ENCODE measurements around the gene TRPC5OS. TPM values are rescaled to one million over a fixed set of nuclear protein-coding genes. Genes with fewer than 3 reads are reported as not detected.

Gene TRPC5OS
- total RNA-seq, result not detected
- polyA plus RNA-seq (ENCODE audit: insufficient read length in 6 of 6), result not detected
- long read RNA-seq, donor 1, result 0 reads
- long read RNA-seq, donor 2, result 0 reads
- long read RNA-seq, donor 3, result 0 reads
- long read RNA-seq, donor 4, result 0 reads
- long read RNA-seq, donor 5, result 0 reads
- long read RNA-seq, donor 6, result 0 reads
- long read RNA-seq, donor 7, result 0 reads
- long read RNA-seq, donor 8, result 0 reads
- long read RNA-seq, donor 9, result 0 reads
- long read RNA-seq, donor 10, result 0 reads
- long read RNA-seq, donor 11, result 0 reads
- long read RNA-seq, donor 12, result 0 reads

DNA sequence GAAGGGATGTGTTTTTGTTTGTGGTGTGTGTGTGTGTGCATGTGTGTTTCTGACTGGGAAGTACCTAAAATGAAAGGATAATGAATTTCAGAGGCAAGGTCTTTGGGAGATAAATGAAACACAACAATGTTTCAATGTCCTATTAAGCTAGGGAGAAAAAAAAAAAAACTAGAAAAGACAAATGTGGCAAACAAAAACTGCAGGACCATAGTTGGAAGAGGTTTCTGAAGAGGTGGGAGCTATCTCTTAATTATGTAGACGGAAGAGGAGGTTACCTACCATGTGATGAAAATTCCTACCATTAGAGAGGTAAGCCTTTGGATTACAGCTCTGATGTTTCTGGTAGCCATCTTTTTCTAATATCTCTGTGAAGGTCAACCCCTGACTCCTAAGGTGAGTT lies at the start of gene TRPC5OS:
Gene TRPC5OS (plus strand): TSS at position 301 of the 400 bp plus-strand sequence. CDS start 25,669 bp downstream, outside the sequence.
- H3K9me3 ChIP-seq, result no peaks in the 10 kb centered on the region
- intact Hi-C loops (cut with DNase I), result no loop called here
- peaks cover 0 to 16% of the 10 kb centered on the region in 2 donors for H3K27me3 ChIP-seq
- no peak for DNase-seq
- TF ChIP-seq, protein P1, sequence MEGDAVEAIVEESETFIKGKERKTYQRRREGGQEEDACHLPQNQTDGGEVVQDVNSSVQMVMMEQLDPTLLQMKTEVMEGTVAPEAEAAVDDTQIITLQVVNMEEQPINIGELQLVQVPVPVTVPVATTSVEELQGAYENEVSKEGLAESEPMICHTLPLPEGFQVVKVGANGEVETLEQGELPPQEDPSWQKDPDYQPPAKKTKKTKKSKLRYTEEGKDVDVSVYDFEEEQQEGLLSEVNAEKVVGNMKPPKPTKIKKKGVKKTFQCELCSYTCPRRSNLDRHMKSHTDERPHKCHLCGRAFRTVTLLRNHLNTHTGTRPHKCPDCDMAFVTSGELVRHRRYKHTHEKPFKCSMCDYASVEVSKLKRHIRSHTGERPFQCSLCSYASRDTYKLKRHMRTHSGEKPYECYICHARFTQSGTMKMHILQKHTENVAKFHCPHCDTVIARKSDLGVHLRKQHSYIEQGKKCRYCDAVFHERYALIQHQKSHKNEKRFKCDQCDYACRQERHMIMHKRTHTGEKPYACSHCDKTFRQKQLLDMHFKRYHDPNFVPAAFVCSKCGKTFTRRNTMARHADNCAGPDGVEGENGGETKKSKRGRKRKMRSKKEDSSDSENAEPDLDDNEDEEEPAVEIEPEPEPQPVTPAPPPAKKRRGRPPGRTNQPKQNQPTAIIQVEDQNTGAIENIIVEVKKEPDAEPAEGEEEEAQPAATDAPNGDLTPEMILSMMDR (IDR thresholded peaks at IDR 0.05), result no peak
- H3K27ac ChIP-seq, result no peak within 1 kb of the TSS
- no peak within 1 kb of the TSS for H3K4me3 ChIP-seq
- no peak for ATAC-seq
- H3K36me3 ChIP-seq, result no peaks in the 10 kb centered on the region
- H3K4me1 ChIP-seq, result no peaks in the 10 kb centered on the region

DNA sequence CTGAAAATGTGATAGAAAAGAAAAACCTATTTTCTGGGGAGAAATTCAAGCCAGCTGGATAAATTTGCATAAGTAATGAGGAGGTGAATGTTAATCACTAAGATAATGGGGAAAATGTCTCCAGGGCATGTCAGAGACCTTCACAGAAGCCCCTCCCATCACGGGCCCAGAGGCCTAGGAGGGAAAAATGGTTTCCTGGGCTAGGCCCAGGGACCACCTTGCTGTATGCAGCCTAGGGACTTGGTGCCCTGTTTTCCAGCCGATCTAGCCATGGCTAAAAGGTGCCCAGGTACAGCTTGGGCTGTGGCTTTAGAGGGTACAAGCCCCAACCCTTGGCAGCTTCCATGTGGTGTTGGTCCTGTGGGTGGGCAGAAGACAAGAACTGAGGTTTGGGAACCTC lies 46.6 kb upstream of the TRPC5OS start:
- intact Hi-C loops (cut with DNase I), result no loop called here
- DNase-seq (no peak), ATAC-seq (no peak)
- H3K27me3 ChIP-seq, result no peaks in the 10 kb centered on the region
- H3K36me3 ChIP-seq, result no peaks in the 10 kb centered on the region
- no peak overlapping the region for H3K4me3 ChIP-seq
- no peaks in the 10 kb centered on the region for H3K9me3 ChIP-seq
- H3K4me1 ChIP-seq, result no peaks in the 10 kb centered on the region
- TF ChIP-seq, protein P1 (IDR thresholded peaks at IDR 0.05), result no peak
- H3K27ac ChIP-seq, result no peak overlapping the region

DNA sequence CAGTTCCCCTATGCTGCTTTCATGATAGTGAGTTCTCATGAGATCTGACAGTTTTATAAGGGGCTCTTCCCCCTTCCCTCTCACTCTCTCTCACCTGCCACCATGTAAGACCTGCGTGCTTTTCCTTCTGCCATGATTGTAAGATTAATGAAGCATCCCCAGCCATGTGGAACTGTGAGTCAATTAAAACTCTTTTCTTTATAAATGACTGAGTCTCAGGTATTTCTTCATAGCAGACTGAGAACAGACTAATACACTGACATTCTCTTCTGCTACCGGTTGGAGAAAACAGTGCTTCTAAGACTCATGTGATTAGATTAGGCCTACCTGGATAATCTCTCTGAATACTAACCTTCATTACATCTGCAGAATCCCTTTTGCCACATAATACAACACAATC lies 45.4 kb upstream of the TRPC5OS start:
- Histone ChIP-seq H3K27ac (no peak overlapping the region), H3K4me1 (no peaks in the 10 kb centered on the region), H3K4me3 (no peak overlapping the region), H3K9me3 (no peaks in the 10 kb centered on the region), H3K27me3 (peaks cover 0 to 5% of the 10 kb centered on the region in 2 donors), H3K36me3 (no peaks in the 10 kb centered on the region)
- ATAC-seq (no peak), DNase-seq (no peak)
- TF ChIP-seq, protein P1 (IDR thresholded peaks at IDR 0.05), result no peak
- intact Hi-C loops (cut with DNase I), result no loop called here

DNA sequence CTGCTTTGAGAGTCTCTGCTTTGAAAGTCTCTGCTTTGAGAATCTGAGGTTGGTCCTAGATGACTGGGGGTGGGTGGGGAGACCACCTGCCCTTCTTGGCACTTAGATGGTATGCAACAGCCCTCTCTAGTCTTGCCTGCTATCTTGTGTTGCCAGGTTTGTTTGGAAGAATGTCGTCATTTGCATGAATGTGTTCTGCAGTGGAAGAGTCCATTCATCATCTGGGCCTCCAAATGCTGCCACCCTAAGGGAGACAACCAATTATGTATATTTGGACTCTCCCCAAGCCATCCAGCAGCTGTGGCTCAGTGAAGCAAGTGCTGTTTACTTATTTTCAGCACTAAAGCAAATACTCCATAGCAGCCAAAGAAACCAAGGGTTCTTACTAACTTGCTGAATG lies 44.6 kb upstream of the TRPC5OS start:
- H3K4me3 ChIP-seq, result no peak overlapping the region
- H3K4me1 ChIP-seq, result no peaks in the 10 kb centered on the region
- intact Hi-C loops (cut with DNase I), result no loop called here
- no peaks in the 10 kb centered on the region for H3K9me3 ChIP-seq
- DNase-seq (no peak), ATAC-seq (no peak)
- no peak overlapping the region for H3K27ac ChIP-seq
- H3K27me3 ChIP-seq, result peaks cover 0 to 5% of the 10 kb centered on the region in 2 donors
- TF ChIP-seq, protein P1 (IDR thresholded peaks at IDR 0.05), result no peak
- H3K36me3 ChIP-seq, result no peaks in the 10 kb centered on the region

DNA sequence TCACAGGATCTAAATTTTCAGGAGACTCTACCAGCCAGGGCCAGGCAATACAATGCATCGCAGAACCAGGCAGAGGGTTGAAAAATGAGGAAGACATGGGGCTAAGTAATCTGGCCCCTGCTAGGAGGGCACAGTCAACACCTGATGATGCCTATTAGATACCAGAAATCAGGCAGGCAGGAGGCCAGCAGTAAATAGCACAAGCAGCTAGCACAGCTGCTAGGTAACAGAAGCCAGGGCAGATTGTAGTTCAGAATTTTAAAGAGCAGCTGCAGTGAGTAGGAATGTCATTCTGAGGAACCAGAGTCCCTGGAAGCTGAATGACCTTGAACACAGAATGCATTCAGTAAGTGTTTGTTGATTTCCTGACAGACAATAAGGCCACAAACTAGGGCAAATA lies 38.8 kb upstream of the TRPC5OS start:
- ATAC-seq, result no peak
- no peak for DNase-seq
- Histone ChIP-seq H3K4me1 (no peaks in the 10 kb centered on the region), H3K27ac (no peak overlapping the region), H3K27me3 (peaks cover 0 to 9% of the 10 kb centered on the region in 2 donors), H3K36me3 (no peaks in the 10 kb centered on the region), H3K4me3 (no peak overlapping the region), H3K9me3 (no peaks in the 10 kb centered on the region)
- intact Hi-C loops (cut with DNase I), result no loop called here
- TF ChIP-seq, protein P1 (IDR thresholded peaks at IDR 0.05), result no peak
